ENCODE measurements around the gene RPS6KA2. TPM values are rescaled to one million over a fixed set of nuclear protein-coding genes. Genes with fewer than 3 reads are reported as not detected.

The RPS6KA2 gene
- total and polyA plus RNA-seq, 9 donors = 24.4 to 75.5 (median 48.1) TPM

- intact Hi-C loops (cut with DNase I) = no loop called here
- no peak for DNase-seq
- H3K27ac ChIP-seq = peak overlapping the region in 1 of 2 donors; percentile 9
- H3K4me3 ChIP-seq = no peak overlapping the region
- WGBS, 3 donors = 79 to 88% (median 86%) methylated on average over 15 of the region's 15 CpGs
- H3K36me3 ChIP-seq = no peaks in the 10 kb centered on the region
- H3K9me3 ChIP-seq = no peaks in the 10 kb centered on the region
- TF ChIP-seq EP300 (IDR thresholded peaks at IDR 0.05) = no peak
- TF ChIP-seq CTCF (IDR thresholded peaks at IDR 0.05) = no peak
- no peak for TF ChIP-seq POLR2A (IDR thresholded peaks at IDR 0.05)
- H3K27me3 ChIP-seq = no peaks in the 10 kb centered on the region
- peaks cover 6% of the 10 kb centered on the region for H3K4me1 ChIP-seq (ENCODE audit: insufficient read depth)
These were observed 28.7 kb upstream of the RPS6KA2 start for GRCh38 chr6:166655713-166656229.

- H3K4me1 ChIP-seq (ENCODE audit: insufficient read depth) = peaks cover 6% of the 10 kb centered on the region
- no peaks in the 10 kb centered on the region for H3K9me3 ChIP-seq
- H3K27ac ChIP-seq = no peak overlapping the region
- no peak overlapping the region for H3K4me3 ChIP-seq
- TF ChIP-seq POLR2A (IDR thresholded peaks at IDR 0.05) (no peak), EP300 (IDR thresholded peaks at IDR 0.05) (no peak), CTCF (IDR thresholded peaks at IDR 0.05) (no peak)
- intact Hi-C loops (cut with DNase I) = no loop called here
- no peaks in the 10 kb centered on the region for H3K36me3 ChIP-seq
- no peak for DNase-seq
- no peaks in the 10 kb centered on the region for H3K27me3 ChIP-seq
- 77 to 82% (median 82%) methylated on average over 6 of the region's 6 CpGs for WGBS, 3 donors
These were observed 28.2 kb upstream of the RPS6KA2 start for GRCh38 chr6:166655251-166655650.

- WGBS, 3 donors = 70 to 83% (median 82%) methylated on average over 7 of the region's 7 CpGs
These were observed 27.5 kb upstream of the RPS6KA2 start for GRCh38 chr6:166654573-166654972.

GRCh38 chr6:166653639-166653941 lies 26.5 kb upstream of the RPS6KA2 start:
- WGBS, 3 donors = 73 to 87% (median 73%) methylated on average over 4 of the region's 4 CpGs

More at GRCh38 chr6:166654573-166654972, 27.5 kb upstream of the RPS6KA2 start:
- H3K4me1 ChIP-seq (ENCODE audit: insufficient read depth) = peaks cover 6% of the 10 kb centered on the region
- no peaks in the 10 kb centered on the region for H3K36me3 ChIP-seq
- H3K27ac ChIP-seq = no peak overlapping the region
- TF ChIP-seq CTCF (IDR thresholded peaks at IDR 0.05) = no peak
- no peak for TF ChIP-seq POLR2A (IDR thresholded peaks at IDR 0.05)
- no peak for TF ChIP-seq EP300 (IDR thresholded peaks at IDR 0.05)
- intact Hi-C loops (cut with DNase I) = no loop called here
- no peak for DNase-seq
- H3K27me3 ChIP-seq = no peaks in the 10 kb centered on the region
- no peaks in the 10 kb centered on the region for H3K9me3 ChIP-seq
- H3K4me3 ChIP-seq = no peak overlapping the region

More at GRCh38 chr6:166653639-166653941, 26.5 kb upstream of the RPS6KA2 start:
- no peaks in the 10 kb centered on the region for H3K9me3 ChIP-seq
- H3K27me3 ChIP-seq = no peaks in the 10 kb centered on the region
- intact Hi-C loops (cut with DNase I) = no loop called here
- no peak overlapping the region for H3K4me3 ChIP-seq
- H3K4me1 ChIP-seq (ENCODE audit: insufficient read depth) = peaks cover 6% of the 10 kb centered on the region
- no peaks in the 10 kb centered on the region for H3K36me3 ChIP-seq
- no peak overlapping the region for H3K27ac ChIP-seq
- TF ChIP-seq POLR2A (IDR thresholded peaks at IDR 0.05) (no peak), CTCF (IDR thresholded peaks at IDR 0.05) (no peak), EP300 (IDR thresholded peaks at IDR 0.05) (no peak)
- DNase-seq = no peak
